NOMO-1 treated with DMSO at 0.1 percent for 48 hours (cell line): ENCODE data around the gene GAMT.
A peak's percentile ranks its signal among the peaks of the same experiment; 100 is the strongest.

Source experiments
- DNase-seq: peaks from one replicate; lab custom pipeline; 2025; ENCODE audit not compliant: unreplicated experiment; lab: John Stamatoyannopoulos, UW

GAMT gene

GRCh38 chr19:1386945-1387683 is 14.2 kb downstream of the GAMT start:
- no peak for DNase-seq

- DNase-seq = no peak
These were observed 15.5 kb downstream of the GAMT start for GRCh38 chr19:1385816-1386215.

- DNase-seq = no peak
These were observed 16.7 kb downstream of the GAMT start for GRCh38 chr19:1384478-1385110.

- no peak for DNase-seq
These were observed 17.3 kb downstream of the GAMT start for GRCh38 chr19:1384085-1384462.

- peak; percentile 79 for DNase-seq
These were observed 17.8 kb downstream of the GAMT start, which contains the start of gene NDUFS7 for GRCh38 chr19:1383312-1384084. NDUFS7 (plus strand) TSS chr19:1383907; CDS start chr19:1383927, 20 bp downstream.

- DNase-seq = no peak
These were observed 18.4 kb downstream of the GAMT start for GRCh38 chr19:1383017-1383311.

GRCh38 chr19:1382250-1382649 is 19.1 kb downstream of the GAMT start:
- no peak for DNase-seq

- no peak for DNase-seq
These were observed 21.3 kb downstream of the GAMT start for GRCh38 chr19:1379961-1380489.

- DNase-seq = no peak
These were observed 22.0 kb downstream of the GAMT start for GRCh38 chr19:1379126-1379905.

GRCh38 chr19:1377965-1378785 is 23.2 kb downstream of the GAMT start:
- no peak for DNase-seq

GRCh38 chr19:1377176-1377964 is 24.0 kb downstream of the GAMT start:
- DNase-seq = no peak

GRCh38 chr19:1376415-1376805 is 24.9 kb downstream of the GAMT start:
- DNase-seq = no peak

- no peak for DNase-seq
These were observed 27.1 kb downstream of the GAMT start for GRCh38 chr19:1374250-1374577.

- no peak for DNase-seq
These were observed 27.6 kb downstream of the GAMT start for GRCh38 chr19:1373534-1374249.

GRCh38 chr19:1373042-1373533 is 28.3 kb downstream of the GAMT start:
- DNase-seq = no peak

GRCh38 chr19:1370579-1371361 is 30.6 kb downstream of the GAMT start:
- no peak for DNase-seq

- no peak for DNase-seq
These were observed 32.0 kb downstream of the GAMT start for GRCh38 chr19:1369214-1369805.
